ENCODE results near the gene CARNS1. TPM values are rescaled to one million over a fixed set of nuclear protein-coding genes. Genes with fewer than 3 reads are reported as not detected.

CARNS1 gene
- total and polyA plus RNA-seq, 2 of the 13 experiments (the other 11 are each of a cell fraction or from before 2014, with no cell fraction given) = not detected

DNA sequence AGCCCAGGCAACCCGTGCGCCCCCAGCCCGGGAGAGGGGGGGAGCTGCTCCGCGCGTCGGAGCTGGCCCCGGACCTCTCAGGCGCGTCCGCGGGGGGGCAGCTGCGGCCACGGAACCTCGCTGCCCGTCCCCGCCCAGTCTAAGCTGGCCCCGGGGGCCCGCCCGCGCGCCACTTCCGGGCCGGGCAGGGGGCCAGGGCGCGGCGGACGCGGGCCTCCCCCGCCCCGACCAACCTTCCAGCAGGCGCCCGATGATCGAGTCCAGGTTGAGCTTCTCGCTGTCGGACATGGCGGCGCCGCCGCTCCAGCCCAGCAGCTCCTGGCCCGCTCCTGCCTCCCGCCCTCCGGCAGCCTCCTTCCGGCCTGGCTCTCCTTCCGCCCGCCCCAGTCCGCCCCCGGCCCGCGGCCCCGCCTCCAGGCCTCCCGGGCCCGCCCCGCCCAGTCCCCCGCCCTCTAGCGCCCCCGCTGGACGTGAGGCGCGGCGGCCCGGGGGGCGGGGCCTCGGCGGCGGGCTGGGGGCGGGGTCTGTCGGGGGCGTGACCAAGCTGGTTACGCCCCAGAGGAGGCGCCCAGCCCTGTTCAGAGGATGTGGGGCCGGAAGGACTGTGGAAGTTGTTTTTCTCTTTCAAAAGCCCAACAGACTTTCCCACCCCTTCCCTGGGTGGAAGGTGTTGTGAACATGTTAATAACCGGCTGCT is 13.8 kb upstream of the CARNS1 start, which contains the start of gene PPP1CA (continued):
- TF ChIP-seq ZNF512 (CRISPR knock-in tag; IDR thresholded peaks at IDR 0.05) = no peak
- TF ChIP-seq, protein P1, sequence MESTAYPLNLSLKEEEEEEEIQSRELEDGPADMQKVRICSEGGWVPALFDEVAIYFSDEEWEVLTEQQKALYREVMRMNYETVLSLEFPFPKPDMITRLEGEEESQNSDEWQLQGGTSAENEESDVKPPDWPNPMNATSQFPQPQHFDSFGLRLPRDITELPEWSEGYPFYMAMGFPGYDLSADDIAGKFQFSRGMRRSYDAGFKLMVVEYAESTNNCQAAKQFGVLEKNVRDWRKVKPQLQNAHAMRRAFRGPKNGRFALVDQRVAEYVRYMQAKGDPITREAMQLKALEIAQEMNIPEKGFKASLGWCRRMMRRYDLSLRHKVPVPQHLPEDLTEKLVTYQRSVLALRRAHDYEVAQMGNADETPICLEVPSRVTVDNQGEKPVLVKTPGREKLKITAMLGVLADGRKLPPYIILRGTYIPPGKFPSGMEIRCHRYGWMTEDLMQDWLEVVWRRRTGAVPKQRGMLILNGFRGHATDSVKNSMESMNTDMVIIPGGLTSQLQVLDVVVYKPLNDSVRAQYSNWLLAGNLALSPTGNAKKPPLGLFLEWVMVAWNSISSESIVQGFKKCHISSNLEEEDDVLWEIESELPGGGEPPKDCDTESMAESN (CRISPR knock-in tag; conservative IDR thresholded peaks at IDR 0.05) = peak; percentile 18; the same call in 1 of the 2 replicates
- peak; percentile 69; the same call in 1 of the 2 replicates for TF ChIP-seq YEATS4 (CRISPR knock-in tag; IDR thresholded peaks at IDR 0.05; ENCODE audit: borderline replicate concordance)
- TF ChIP-seq, protein P2, sequence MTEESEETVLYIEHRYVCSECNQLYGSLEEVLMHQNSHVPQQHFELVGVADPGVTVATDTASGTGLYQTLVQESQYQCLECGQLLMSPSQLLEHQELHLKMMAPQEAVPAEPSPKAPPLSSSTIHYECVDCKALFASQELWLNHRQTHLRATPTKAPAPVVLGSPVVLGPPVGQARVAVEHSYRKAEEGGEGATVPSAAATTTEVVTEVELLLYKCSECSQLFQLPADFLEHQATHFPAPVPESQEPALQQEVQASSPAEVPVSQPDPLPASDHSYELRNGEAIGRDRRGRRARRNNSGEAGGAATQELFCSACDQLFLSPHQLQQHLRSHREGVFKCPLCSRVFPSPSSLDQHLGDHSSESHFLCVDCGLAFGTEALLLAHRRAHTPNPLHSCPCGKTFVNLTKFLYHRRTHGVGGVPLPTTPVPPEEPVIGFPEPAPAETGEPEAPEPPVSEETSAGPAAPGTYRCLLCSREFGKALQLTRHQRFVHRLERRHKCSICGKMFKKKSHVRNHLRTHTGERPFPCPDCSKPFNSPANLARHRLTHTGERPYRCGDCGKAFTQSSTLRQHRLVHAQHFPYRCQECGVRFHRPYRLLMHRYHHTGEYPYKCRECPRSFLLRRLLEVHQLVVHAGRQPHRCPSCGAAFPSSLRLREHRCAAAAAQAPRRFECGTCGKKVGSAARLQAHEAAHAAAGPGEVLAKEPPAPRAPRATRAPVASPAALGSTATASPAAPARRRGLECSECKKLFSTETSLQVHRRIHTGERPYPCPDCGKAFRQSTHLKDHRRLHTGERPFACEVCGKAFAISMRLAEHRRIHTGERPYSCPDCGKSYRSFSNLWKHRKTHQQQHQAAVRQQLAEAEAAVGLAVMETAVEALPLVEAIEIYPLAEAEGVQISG (CRISPR knock-in tag; IDR thresholded peaks at IDR 0.05) = peak; percentile 41; the same call in 1 of the 2 replicates
- no peak for TF ChIP-seq KLF16 (CRISPR knock-in tag; IDR thresholded peaks at IDR 0.05)
- TF ChIP-seq, protein P3, sequence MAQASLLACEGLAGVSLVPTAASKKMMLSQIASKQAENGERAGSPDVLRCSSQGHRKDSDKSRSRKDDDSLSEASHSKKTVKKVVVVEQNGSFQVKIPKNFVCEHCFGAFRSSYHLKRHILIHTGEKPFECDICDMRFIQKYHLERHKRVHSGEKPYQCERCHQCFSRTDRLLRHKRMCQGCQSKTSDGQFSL (CRISPR knock-in tag; IDR thresholded peaks at IDR 0.05) = peak; percentile 89
- no peak; the same call in 1 of the 2 replicates for TF ChIP-seq ZBED4 (CRISPR knock-in tag; IDR thresholded peaks at IDR 0.05; ENCODE audit: borderline replicate concordance)
- 0 out of 2 replicates have a peak, but pooled peaks have one; percentile 1 for TF ChIP-seq ARID5B (CRISPR knock-in tag; IDR thresholded peaks at IDR 0.05)
- no peak for TF ChIP-seq SMYD3 (CRISPR knock-in tag; IDR thresholded peaks at IDR 0.05)
- no peak for TF ChIP-seq HMGA1 (CRISPR knock-in tag; conservative IDR thresholded peaks at IDR 0.05)
